Measurements from ENCODE around the gene RAB17.
"Not testable (repeated sequence)": the region's sequence is repeated elsewhere in the genome, so short reads cannot be mapped to it uniquely, and the experiment has no call there.

The RAB17 gene

DNA sequence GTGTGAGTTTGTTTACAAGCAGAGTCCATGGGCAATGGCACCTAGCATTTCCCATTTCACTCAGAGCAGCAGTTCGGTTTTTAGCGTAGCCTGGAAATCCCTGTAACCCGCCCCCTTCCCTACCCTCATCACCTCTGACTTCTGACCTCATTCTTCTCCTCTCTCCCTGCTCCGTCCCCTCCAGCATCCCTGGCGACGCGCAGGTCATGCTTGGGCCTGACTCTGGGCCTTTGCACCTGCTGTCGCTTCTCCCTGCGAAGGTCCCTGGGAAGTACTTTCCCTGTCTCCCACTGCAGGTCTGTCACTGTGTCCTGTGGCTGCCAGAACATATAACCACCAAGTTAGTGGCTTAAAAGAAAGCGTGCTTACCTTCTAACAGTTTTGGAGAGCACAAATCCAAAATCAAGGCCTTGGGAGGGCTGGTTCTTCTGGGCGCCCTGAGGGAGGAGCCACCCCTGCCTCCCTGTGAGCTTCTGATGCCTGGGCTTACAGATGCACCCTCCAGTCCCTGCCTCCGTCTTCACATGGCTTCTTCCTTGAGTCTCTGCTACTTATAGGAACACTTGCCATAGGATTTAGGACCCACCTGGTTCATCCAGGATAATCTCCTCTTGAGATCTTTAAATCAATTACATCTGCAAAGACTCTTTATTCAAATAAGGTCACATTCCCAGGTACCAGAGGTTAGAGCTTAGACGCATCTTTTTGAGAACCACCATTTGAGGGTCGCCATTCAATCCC lies 8.1 kb upstream of the RAB17 start:
- no peak for DNase-seq (ENCODE audit: low spot score)

- no peak for DNase-seq (ENCODE audit: low spot score)
These were observed 6.9 kb upstream of the RAB17 start for GRCh38 chr2:237597196-237598145.

- no peak for DNase-seq (ENCODE audit: low spot score)
These were observed 6.1 kb upstream of the RAB17 start for GRCh38 chr2:237596520-237597195.

DNA sequence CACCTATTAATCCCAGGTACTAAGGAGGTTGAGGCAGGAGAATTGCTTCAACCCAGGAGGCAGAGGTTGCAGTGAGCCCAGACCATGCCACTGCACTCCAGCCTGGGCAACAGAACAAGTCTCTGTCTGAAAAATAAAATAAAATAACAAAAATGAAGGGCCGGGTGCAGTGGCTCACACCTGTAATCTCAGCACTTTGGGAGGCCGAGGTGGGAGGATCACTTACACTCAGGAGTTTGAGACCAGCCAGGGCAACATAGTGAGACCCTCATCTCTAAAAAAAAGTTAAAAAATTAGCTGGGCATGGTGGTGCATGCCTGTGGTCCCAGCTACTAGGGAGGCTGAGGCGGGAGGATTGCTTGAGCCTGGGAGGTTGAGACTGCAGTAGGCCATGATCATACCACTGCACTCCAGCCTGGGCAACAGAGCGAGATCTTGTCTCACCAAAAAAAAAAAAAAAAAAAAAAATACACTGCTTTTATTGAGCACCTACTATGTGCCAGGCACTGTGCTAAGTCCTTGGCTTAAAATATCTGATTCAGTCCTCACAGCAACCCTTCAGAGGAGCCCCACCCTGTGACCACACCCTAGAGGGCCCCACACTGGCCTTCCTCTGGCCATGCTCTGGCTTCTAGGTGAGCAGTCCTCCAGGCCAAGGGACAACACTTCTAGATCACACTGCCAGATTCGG lies 5.4 kb upstream of the RAB17 start:
- not testable (repeated sequence) for DNase-seq (ENCODE audit: low spot score)

DNA sequence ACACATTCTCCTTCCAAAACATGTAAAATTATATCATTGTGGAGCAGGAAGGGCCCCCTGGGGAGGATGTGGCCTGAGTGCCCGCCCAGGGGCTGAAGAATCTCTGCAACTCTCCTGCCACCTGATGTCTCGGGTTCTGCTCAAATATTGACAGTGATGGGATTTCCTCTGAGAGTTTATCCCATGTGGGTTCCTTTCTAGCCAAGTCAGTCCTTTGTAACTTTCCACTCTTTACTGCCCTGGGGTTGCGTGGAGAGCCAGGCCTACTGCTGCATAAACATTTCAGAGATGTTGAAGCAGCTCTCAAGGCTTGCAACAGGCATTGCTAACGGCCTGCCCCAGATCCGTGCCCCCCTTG lies 4.0 kb upstream of the RAB17 start:
- no peak for DNase-seq (ENCODE audit: low spot score)

DNA sequence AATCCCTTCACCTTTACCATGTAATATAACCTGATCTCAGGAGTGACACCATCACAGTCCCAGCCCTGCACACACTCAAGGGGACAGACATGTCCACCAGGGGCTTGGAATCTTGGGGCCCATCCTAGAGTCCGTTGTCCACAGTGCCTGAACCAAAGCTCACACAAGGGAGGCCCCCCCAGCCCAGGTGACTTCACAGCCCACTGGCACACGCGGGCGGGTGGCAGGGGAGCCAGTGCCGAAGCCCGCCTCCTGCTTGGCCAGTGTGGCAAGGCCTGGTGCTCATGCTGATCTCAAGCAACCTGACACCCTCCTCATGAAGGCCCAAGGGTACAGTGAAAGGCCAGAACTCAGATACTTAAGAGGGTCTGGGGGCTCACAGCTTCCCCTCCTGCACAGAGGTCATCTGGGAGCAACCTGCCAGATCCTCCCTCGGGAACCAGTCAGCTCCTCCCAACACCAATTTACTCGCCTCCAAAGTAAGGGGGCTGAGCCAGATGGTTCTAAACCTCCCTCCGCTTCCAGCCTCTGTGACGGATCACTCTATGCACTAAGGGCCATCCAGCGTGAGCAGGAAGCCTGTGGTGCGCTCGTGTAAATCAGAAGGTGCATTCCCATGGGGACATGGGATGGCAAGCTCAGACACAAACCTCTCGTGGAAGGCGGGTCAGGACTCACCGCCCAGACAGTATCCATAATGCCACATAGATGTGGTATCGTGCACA lies 3.2 kb upstream of the RAB17 start:
- no peak for DNase-seq (ENCODE audit: low spot score)

GRCh38 chr2:237593036-237593435 lies 2.5 kb upstream of the RAB17 start:
- no peak for DNase-seq (ENCODE audit: low spot score)

GRCh38 chr2:237592425-237592980 lies 2.0 kb upstream of the RAB17 start:
- no peak for DNase-seq (ENCODE audit: low spot score)

DNA sequence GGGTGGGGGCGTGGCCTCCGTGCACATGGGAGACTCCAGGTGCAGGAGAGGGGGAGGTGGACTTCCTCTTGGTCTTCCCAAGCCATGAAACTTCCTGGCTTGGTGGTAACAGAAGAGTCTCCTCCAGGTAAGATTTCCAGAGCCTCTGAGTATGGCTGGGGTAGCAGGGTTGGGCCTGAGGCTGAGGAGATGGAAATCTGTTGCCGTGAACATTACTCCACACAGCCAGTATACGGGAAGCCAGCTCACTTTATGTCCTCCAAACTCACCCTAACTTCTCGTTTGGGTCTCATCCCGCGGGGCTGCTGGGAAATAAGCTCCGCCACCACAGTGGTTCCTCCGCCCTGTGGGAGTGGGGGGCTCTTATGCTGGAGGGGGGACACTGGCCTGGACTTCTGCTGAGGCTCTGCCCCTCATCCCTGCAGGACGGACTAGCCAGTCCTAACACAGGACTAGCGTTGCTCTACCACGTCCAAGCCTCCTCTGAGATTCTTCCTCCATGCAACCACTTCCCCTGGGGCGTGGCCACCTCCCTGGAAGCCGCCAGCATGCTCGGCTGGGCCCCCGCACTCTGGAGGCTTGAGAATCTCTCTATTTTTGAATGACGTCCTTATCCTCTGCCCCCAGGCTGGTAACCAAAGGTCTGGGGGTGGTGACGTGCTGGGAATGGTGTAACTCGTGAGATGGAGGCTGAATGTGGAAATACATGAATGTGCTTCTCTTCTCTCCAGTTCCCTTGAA lies 777 bp upstream of the RAB17 start:
- DNase-seq (ENCODE audit: low spot score): peak; percentile 79

GRCh38 chr2:237588044-237588696 lies 2.4 kb downstream of the RAB17 start:
- peak; percentile 7 for DNase-seq (ENCODE audit: low spot score)

GRCh38 chr2:237585590-237586221 lies 4.8 kb downstream of the RAB17 start:
- no peak for DNase-seq (ENCODE audit: low spot score)

DNA sequence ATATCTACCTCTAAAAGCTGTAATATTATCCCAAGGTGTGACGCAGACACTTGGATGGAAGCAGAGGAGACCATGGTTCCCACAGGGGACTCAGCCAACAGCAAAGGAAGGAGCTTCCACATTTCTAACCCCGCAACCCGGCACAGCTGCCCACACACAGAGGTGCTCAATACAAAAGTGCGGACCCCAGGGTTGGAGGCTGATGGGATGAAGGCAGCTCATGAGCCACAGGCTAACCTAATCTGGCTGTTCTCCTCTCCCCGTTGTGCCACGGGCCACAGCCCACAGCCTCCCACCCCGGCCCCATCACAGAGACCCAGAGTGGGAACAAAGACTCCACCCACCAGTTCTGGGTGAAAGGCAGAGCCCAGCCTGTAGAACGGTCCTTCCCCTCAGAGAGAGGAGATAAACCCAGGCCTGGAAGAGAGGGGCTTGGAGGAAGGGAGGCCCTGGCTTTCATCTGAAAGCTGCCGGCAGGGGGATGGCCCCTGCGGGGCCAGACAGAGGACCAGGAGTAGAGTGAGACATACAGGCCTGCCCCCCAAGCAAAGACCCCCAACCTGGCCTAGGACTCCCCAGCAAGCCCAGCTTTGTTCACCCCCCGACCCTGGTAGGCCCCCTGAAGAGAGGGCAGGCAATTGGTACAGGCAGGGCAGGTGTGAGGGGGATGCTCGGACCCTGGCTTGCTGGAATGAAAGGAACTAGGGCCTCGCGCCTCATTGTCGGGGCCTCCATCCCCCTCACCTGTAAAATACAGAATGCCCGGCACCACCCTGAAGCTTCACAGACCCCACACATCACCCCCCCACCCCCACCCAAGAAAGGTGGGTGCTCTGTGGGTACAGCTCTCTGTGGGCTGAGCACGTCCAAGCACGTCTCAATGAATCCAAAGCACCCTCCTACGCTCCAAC lies 6.9 kb downstream of the RAB17 start:
- DNase-seq (ENCODE audit: low spot score): no peak

DNA sequence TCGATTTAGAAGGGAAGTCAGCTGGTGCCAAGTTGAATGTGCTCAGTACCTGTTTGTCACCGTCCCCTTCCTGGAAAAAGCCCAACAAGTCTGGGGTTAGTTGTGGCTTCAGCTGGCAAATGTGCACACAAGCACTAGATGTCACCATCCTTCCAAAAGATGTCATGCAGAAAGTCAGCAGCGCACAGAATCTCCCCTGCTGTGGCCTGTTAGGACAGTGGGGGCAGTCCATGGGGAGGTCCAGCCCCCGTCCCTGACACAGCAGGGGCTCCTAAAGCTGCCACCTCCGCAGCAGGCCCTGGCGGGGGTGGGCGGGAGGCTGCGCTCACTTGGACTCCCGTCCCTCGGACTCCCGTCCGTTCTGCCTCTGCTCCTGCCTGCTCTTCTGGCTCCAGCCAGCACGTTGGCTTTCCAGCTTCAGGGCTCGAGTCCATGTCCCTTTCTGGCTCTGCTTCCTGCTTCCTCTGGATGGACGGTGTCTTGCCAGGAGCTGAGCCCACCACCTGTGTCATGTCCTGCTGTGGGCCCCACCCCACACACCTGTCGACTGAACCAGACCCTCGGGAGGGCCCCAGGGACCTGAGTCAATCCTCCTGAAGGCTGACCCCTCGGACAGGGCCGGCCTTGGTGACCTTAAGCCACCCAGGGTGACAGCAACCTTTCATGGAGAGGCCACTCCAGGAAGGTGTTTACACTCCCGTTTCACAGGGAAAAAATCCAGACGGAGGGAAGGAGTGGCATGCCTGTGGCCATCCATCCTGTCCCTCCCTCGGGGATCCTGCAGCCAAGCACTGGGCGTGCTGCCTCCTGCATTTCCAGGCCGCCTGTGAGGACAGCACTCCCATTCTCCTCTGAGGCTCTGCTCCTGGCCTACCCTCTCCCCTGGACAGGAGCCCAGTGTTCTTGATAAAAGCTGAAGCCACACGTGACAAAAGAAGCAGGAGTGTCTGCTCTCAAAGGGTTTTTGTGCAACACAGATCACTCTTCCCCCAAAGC lies 8.5 kb downstream of the RAB17 start:
- no peak for DNase-seq (ENCODE audit: low spot score)

GRCh38 chr2:237581326-237581725 lies 9.2 kb downstream of the RAB17 start:
- no peak for DNase-seq (ENCODE audit: low spot score)

GRCh38 chr2:237577956-237578870 lies 12.3 kb downstream of the RAB17 start:
- no peak for DNase-seq (ENCODE audit: low spot score)

- DNase-seq (ENCODE audit: low spot score): no peak
These were observed 13.1 kb downstream of the RAB17 start for GRCh38 chr2:237577458-237577857.
